GM21576 (cell line): ENCODE data around the gene LIN7B.
A peak's percentile ranks its signal among the peaks of the same experiment; 100 is the strongest.
"Not testable (repeated sequence)": the region's sequence is repeated elsewhere in the genome, so short reads cannot be mapped to it uniquely, and the experiment has no call there.

Experiments used
- ATAC-seq: cut with Tn5 transposase; IDR thresholded peaks from one replicate; pipeline ENCODE4 v1.9.1; 2021; ENCODE audit warnings: mild to moderate bottlenecking, moderate library complexity; ENCODE audit not compliant: unreplicated experiment

Gene LIN7B

GRCh38 chr19:49113762-49114629 lies at the start of gene LIN7B:
TSS of gene LIN7B (plus strand) at chr19:49114370. CDS start at chr19:49114405, 35 bp downstream.
- peak; percentile 50 for ATAC-seq

GRCh38 chr19:49064768-49065611 lies 49.2 kb upstream of the LIN7B start, which contains the start of gene NTF4:
TSS of gene NTF4 (minus strand) at chr19:49064818. CDS start at chr19:49061997, 2,821 bp downstream.
- ATAC-seq, result no peak

- no peak for ATAC-seq
These were observed 48.2 kb upstream of the LIN7B start for GRCh38 chr19:49065905-49066512.

- ATAC-seq, result no peak
These were observed 46.6 kb upstream of the LIN7B start for GRCh38 chr19:49067554-49067953.

- no peak for ATAC-seq
These were observed 45.1 kb upstream of the LIN7B start for GRCh38 chr19:49069026-49069425.

- no peak for ATAC-seq
These were observed 43.8 kb upstream of the LIN7B start for GRCh38 chr19:49070416-49070815.

GRCh38 chr19:49071860-49072547 lies 42.2 kb upstream of the LIN7B start:
- ATAC-seq, result no peak

GRCh38 chr19:49073514-49074378 lies 40.4 kb upstream of the LIN7B start:
- no peak for ATAC-seq

- ATAC-seq, result not testable (repeated sequence)
These were observed 39.3 kb upstream of the LIN7B start for GRCh38 chr19:49074869-49075268.

GRCh38 chr19:49080392-49080791 lies 33.8 kb upstream of the LIN7B start:
- ATAC-seq, result no peak

GRCh38 chr19:49081273-49081672 lies 32.9 kb upstream of the LIN7B start:
- no peak for ATAC-seq

- no peak for ATAC-seq
These were observed 29.8 kb upstream of the LIN7B start for GRCh38 chr19:49084206-49085019.

- peak; percentile 81 for ATAC-seq
These were observed 28.9 kb upstream of the LIN7B start, which contains the start of gene SNRNP70 for GRCh38 chr19:49085020-49085867. TSS of gene SNRNP70 (plus strand) at chr19:49085451. CDS start at chr19:49086415, 964 bp downstream.

- no peak for ATAC-seq
These were observed 28.3 kb upstream of the LIN7B start for GRCh38 chr19:49085868-49086232.

GRCh38 chr19:49086296-49086695 lies 27.9 kb upstream of the LIN7B start:
- no peak for ATAC-seq

- no peak for ATAC-seq
These were observed 22.7 kb upstream of the LIN7B start for GRCh38 chr19:49091391-49092038.

- ATAC-seq, result no peak
These were observed 21.5 kb upstream of the LIN7B start for GRCh38 chr19:49092686-49093085.
